Measurements from ENCODE around the gene TRAPPC3L.
A peak's percentile ranks its signal among the peaks of the same experiment; 100 is the strongest.

Gene TRAPPC3L

DNA sequence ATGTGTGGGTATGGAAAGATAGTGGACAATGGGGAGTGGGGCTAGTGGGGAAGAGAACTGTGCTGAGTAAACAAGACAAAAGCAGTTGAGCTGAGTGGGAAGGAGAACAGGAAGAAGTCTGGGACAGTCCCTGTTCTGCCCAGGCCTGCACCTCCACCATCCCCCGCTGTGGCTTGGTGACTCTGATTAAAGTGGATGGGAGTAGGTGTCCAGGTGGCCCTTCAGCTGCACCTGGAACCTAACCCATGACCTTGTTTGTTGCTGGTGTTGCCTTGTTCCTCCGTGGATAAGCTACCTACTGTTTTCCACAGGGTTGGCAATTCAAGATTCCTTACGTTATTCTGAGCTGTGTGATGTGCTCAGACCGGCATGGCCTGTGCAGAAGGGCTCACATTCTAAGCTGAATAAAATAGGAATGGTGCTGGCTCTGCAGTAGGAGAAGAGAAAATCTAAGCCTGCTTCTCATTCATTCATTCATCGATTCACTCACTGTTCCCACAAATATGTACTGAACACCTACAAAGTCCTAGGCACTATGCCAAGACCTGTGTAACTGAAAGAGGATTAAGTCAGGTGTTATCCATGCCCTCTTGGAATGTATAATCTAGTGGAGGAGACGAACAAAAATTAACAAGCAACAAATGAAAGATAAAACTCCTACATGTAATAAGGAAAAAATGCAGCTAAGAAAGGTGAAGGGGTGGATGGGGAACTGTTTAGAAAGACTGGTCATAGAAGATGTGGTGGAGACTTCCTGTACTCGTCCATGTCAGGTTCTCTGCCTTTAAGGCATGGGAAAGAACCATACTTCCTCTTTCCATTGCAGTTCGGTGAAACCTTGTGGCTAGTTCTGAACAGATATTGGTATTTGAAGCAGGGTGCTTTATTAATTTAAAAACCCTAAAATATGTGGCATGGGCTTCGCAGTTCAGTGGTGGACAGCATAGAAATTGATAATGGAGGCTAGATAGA is 94.4 kb downstream of the TRAPPC3L start:
- H3K36me3 ChIP-seq (ENCODE audit: insufficient read depth, low read length): no peaks in the 10 kb centered on the region
- H3K9ac ChIP-seq (ENCODE audit: low read depth, low read length): no peak overlapping the region
- H4K20me1 ChIP-seq (ENCODE audit: insufficient read depth, low read length): no peaks in the 10 kb centered on the region
- peaks cover 5% of the 10 kb centered on the region for H3K4me1 ChIP-seq (ENCODE audit: insufficient read depth, low read length)
- ATAC-seq (ENCODE audit: insufficient read depth, low read depth) (peak; percentile 78), DNase-seq (no peak)
- H3K79me2 ChIP-seq (ENCODE audit: insufficient read depth, low read length): no peaks in the 10 kb centered on the region
- TF ChIP-seq EZH2 (IDR thresholded peaks at IDR 0.05; ENCODE audit: borderline replicate concordance, low read depth, low read length, severe bottlenecking) (no peak), CTCF (IDR thresholded peaks at IDR 0.05; ENCODE audit: borderline replicate concordance, extremely low read depth, low read length, poor library complexity, severe bottlenecking) (no peak)
- H3K9me3 ChIP-seq (ENCODE audit: insufficient read depth, low read length, severe bottlenecking): no peaks in the 10 kb centered on the region
- no peak overlapping the region for H3K4me3 ChIP-seq (ENCODE audit: low read depth in 1 of 2, low read length in 2 of 2)
- H3K27ac ChIP-seq (ENCODE audit: low read length): no peak overlapping the region
- H3K4me2 ChIP-seq (ENCODE audit: insufficient read depth, low read length): no peak overlapping the region
- H2AFZ ChIP-seq (ENCODE audit: low read depth, low read length): no peak overlapping the region
- no peaks in the 10 kb centered on the region for H3K27me3 ChIP-seq (ENCODE audit: insufficient read depth, low read length, poor library complexity)

- TF ChIP-seq CTCF (IDR thresholded peaks at IDR 0.05; ENCODE audit: borderline replicate concordance, extremely low read depth, low read length, poor library complexity, severe bottlenecking) (no peak), EZH2 (IDR thresholded peaks at IDR 0.05; ENCODE audit: borderline replicate concordance, low read depth, low read length, severe bottlenecking) (no peak)
- no peaks in the 10 kb centered on the region for H3K9me3 ChIP-seq (ENCODE audit: insufficient read depth, low read length, severe bottlenecking)
- H3K4me2 ChIP-seq (ENCODE audit: insufficient read depth, low read length): no peak overlapping the region
- H3K36me3 ChIP-seq (ENCODE audit: insufficient read depth, low read length): no peaks in the 10 kb centered on the region
- H3K4me1 ChIP-seq (ENCODE audit: insufficient read depth, low read length): peaks cover 5% of the 10 kb centered on the region
- DNase-seq (no peak), ATAC-seq (ENCODE audit: insufficient read depth, low read depth) (no peak)
- H3K9ac ChIP-seq (ENCODE audit: low read depth, low read length): no peak overlapping the region
- no peak overlapping the region for H3K27ac ChIP-seq (ENCODE audit: low read length)
- no peaks in the 10 kb centered on the region for H3K27me3 ChIP-seq (ENCODE audit: insufficient read depth, low read length, poor library complexity)
- H3K79me2 ChIP-seq (ENCODE audit: insufficient read depth, low read length): no peaks in the 10 kb centered on the region
- H4K20me1 ChIP-seq (ENCODE audit: insufficient read depth, low read length): no peaks in the 10 kb centered on the region
- no peak overlapping the region for H2AFZ ChIP-seq (ENCODE audit: low read depth, low read length)
- H3K4me3 ChIP-seq (ENCODE audit: low read depth in 1 of 2, low read length in 2 of 2): no peak overlapping the region
Measured at GRCh38 chr6:116450185-116450710, 95.2 kb downstream of the TRAPPC3L start.

DNA sequence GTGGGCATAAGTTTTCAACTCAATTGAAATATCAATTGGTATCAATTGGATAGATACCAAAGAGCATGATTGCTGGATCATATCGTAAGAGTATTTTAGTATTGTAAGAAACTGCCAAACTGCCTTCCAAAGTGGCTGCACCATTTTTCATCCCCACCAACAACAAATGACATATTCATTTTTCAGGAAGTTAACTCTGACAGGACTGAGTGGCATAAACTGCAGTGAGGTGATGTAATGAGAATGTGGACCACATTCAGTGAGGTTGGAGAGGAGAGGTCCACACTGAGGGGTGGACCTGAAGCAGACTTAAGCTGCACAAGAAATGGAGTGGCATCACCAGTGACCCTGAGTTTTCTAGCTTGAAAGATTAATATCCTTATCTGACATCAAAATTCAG is 95.9 kb downstream of the TRAPPC3L start:
- Histone ChIP-seq H4K20me1 (ENCODE audit: insufficient read depth, low read length) (no peaks in the 10 kb centered on the region), H3K9ac (ENCODE audit: low read depth, low read length) (no peak overlapping the region), H3K27me3 (ENCODE audit: insufficient read depth, low read length, poor library complexity) (no peaks in the 10 kb centered on the region), H3K4me3 (ENCODE audit: low read depth in 1 of 2, low read length in 2 of 2) (no peak overlapping the region), H3K4me2 (ENCODE audit: insufficient read depth, low read length) (no peak overlapping the region), H3K4me1 (ENCODE audit: insufficient read depth, low read length) (peaks cover 12% of the 10 kb centered on the region), H3K79me2 (ENCODE audit: insufficient read depth, low read length) (no peaks in the 10 kb centered on the region), H3K36me3 (ENCODE audit: insufficient read depth, low read length) (no peaks in the 10 kb centered on the region), H2AFZ (ENCODE audit: low read depth, low read length) (no peak overlapping the region), H3K27ac (ENCODE audit: low read length) (no peak overlapping the region), H3K9me3 (ENCODE audit: insufficient read depth, low read length, severe bottlenecking) (no peaks in the 10 kb centered on the region)
- no peak for ATAC-seq (ENCODE audit: insufficient read depth, low read depth)
- TF ChIP-seq EZH2 (IDR thresholded peaks at IDR 0.05; ENCODE audit: borderline replicate concordance, low read depth, low read length, severe bottlenecking): no peak
- no peak for TF ChIP-seq CTCF (IDR thresholded peaks at IDR 0.05; ENCODE audit: borderline replicate concordance, extremely low read depth, low read length, poor library complexity, severe bottlenecking)
- DNase-seq: no peak
